ENCODE measurements around the gene RXYLT1.

The RXYLT1 gene

DNA sequence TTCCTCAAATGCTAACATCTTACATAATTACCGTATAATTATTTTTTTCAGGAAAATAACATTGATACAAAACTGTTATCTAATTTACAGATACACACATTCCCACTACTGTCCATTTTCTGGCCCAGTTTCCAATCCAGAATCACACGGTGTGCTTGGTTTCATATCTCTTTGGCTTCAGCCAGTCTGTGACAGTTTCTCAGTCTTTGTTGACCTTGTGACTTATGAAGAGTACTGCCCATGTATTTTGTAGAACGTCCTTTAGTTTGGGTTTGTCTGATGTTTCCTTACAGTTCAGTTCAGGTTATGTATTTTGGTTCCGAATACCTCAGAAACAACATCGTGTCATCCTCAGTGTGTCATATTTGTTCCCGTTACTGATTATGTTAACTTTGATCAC, 16.2 kb downstream of the RXYLT1 start:
- Histone ChIP-seq H3K9me3 (ENCODE audit: severe bottlenecking) (no peaks in the 10 kb centered on the region), H3K27me3 (ENCODE audit: insufficient read depth, low read depth, severe bottlenecking) (no peaks in the 10 kb centered on the region), H3K27ac (no peak overlapping the region), H3K4me3 (ENCODE audit: low read depth, low read length) (no peak overlapping the region), H3K36me3 (no peaks in the 10 kb centered on the region)
- DNase-seq = no peak
- TF ChIP-seq, protein P1, sequence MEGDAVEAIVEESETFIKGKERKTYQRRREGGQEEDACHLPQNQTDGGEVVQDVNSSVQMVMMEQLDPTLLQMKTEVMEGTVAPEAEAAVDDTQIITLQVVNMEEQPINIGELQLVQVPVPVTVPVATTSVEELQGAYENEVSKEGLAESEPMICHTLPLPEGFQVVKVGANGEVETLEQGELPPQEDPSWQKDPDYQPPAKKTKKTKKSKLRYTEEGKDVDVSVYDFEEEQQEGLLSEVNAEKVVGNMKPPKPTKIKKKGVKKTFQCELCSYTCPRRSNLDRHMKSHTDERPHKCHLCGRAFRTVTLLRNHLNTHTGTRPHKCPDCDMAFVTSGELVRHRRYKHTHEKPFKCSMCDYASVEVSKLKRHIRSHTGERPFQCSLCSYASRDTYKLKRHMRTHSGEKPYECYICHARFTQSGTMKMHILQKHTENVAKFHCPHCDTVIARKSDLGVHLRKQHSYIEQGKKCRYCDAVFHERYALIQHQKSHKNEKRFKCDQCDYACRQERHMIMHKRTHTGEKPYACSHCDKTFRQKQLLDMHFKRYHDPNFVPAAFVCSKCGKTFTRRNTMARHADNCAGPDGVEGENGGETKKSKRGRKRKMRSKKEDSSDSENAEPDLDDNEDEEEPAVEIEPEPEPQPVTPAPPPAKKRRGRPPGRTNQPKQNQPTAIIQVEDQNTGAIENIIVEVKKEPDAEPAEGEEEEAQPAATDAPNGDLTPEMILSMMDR (IDR thresholded peaks at IDR 0.05; ENCODE audit: low read depth, low read length) = no peak

DNA sequence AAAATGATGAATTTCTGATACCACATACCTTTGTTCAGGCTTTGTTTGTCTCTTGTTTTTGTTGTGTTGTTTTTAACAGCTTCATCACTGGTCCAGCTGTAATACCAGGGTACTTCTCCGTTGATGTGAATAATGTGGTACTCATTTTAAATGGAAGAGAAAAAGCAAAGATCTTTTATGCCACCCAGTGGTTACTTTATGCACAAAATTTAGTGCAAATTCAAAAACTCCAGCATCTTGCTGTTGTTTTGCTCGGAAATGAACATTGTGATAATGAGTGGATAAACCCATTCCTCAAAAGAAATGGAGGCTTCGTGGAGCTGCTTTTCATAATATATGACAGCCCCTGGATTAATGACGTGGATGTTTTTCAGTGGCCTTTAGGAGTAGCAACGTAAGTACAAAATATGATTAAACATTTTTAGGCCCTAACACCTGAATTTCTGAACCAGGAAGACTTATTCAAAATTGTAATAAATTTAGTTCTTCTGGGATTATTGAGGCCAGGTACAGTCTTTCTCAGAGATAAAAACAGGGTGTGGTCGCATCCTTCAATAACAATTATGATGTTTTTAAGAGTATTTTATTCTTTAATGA, 22.4 kb downstream of the RXYLT1 start:
- DNase-seq = no peak
- Histone ChIP-seq H3K4me3 (ENCODE audit: low read depth, low read length) (no peak overlapping the region), H3K27ac (no peak overlapping the region), H3K27me3 (ENCODE audit: insufficient read depth, low read depth, severe bottlenecking) (no peaks in the 10 kb centered on the region), H3K36me3 (no peaks in the 10 kb centered on the region), H3K9me3 (ENCODE audit: severe bottlenecking) (no peaks in the 10 kb centered on the region)
- TF ChIP-seq, protein P1 (IDR thresholded peaks at IDR 0.05; ENCODE audit: low read depth, low read length) = peak; percentile 19; the same call in 1 of the 2 replicates

DNA sequence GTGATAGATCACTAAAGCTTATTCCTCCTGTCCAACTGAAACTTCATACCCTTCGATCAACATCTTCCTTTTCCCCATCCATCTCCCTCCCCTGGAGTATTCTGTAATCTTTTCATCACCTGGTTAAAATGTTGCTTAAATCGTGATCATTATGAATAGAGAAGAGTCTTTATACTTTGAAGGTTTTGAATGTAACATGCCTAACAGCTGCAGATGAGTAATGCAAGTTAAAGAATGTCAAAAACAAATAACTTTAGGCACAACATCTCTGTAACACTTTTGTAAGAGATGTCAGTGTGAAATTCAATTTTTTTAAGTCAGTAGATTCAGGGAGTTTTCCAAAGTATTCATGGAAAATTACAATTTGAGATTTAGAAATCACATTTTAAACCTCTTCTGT, 25.0 kb downstream of the RXYLT1 start:
- TF ChIP-seq, protein P1 (IDR thresholded peaks at IDR 0.05; ENCODE audit: low read depth, low read length) = no peak
- H3K4me3 ChIP-seq (ENCODE audit: low read depth, low read length) = no peak overlapping the region
- H3K36me3 ChIP-seq = no peaks in the 10 kb centered on the region
- no peak for DNase-seq
- no peaks in the 10 kb centered on the region for H3K27me3 ChIP-seq (ENCODE audit: insufficient read depth, low read depth, severe bottlenecking)
- H3K9me3 ChIP-seq (ENCODE audit: severe bottlenecking) = no peaks in the 10 kb centered on the region
- no peak overlapping the region for H3K27ac ChIP-seq

DNA sequence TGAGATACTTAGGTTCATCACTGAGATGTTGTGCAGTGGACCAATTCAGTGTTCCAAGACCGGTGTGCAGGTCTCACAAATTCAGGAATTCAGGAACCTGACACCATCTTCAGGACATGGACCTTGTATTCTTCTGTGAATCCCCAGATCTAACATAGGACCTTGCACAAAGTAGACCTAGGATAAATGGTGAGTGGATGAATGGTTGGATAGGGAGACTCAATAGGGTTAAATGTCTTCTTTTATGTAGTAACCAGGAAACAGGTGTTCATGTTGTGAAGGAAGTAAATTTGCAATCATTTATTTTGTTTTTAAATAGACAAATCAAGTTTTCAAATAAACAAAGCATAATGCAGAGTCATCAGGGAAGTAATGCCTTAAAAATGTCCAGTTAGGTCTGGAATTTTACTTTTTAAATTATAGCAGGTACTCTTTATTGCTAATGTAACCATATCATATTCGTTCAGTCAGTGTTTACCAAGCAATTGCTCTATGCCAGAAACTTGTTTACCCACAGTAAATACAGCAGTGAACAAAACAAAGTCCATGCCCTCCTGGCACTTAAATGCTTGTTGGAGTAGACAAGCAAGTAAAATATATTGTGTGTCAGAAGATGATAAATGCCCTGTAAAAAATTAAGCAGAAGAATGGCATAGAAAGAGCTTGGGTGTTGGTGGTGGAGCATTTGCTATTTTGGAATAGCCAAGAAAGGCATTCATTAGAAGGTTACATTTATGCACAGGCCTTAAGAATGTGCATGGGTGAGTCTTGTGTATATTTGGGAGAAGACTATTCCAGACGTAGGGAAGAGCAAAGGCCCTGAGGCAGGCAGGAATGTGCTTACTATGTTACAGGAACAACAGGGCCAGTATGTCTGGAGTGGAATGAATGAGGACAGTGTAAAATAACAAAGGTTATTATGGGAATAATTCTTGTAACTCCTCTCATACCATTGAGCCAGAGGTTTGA, 26.3 kb downstream of the RXYLT1 start:
- no peak for DNase-seq

DNA sequence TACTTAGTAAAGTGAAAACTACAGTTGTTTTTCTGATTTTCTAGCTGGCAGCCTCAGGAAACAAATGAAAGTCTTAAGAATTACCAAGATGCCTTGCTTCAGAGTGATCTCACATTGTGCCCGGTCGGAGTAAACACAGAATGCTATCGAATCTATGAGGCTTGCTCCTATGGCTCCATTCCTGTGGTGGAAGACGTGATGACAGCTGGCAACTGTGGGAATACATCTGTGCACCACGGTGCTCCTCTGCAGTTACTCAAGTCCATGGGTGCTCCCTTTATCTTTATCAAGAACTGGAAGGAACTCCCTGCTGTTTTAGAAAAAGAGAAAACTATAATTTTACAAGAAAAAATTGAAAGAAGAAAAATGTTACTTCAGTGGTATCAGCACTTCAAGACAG, 28.9 kb downstream of the RXYLT1 start:
- no peaks in the 10 kb centered on the region for H3K9me3 ChIP-seq (ENCODE audit: severe bottlenecking)
- no peaks in the 10 kb centered on the region for H3K36me3 ChIP-seq
- DNase-seq = no peak
- H3K27me3 ChIP-seq (ENCODE audit: insufficient read depth, low read depth, severe bottlenecking) = no peaks in the 10 kb centered on the region
- TF ChIP-seq, protein P1 (IDR thresholded peaks at IDR 0.05; ENCODE audit: low read depth, low read length) = no peak
- H3K4me3 ChIP-seq (ENCODE audit: low read depth, low read length) = no peak overlapping the region
- H3K27ac ChIP-seq = no peak overlapping the region

More for the DNA sequence above, 26.3 kb downstream of the RXYLT1 start:
- no peak overlapping the region for H3K27ac ChIP-seq
- H3K9me3 ChIP-seq (ENCODE audit: severe bottlenecking) = no peaks in the 10 kb centered on the region
- no peaks in the 10 kb centered on the region for H3K27me3 ChIP-seq (ENCODE audit: insufficient read depth, low read depth, severe bottlenecking)
- no peak overlapping the region for H3K4me3 ChIP-seq (ENCODE audit: low read depth, low read length)
- H3K36me3 ChIP-seq = no peaks in the 10 kb centered on the region
- TF ChIP-seq, protein P1 (IDR thresholded peaks at IDR 0.05; ENCODE audit: low read depth, low read length) = no peak

Measured in WERI-Rb-1 (cell line).